Mucosa of rectum (tissue), 2 donors: Measurements from ENCODE around the gene ZNF175.

ENCODE experiments used
- H3K27ac ChIP-seq, 2 donors: one replicate each; pipeline ENCODE4 v1.7.0; 2013; ENCODE audit warnings: inconsistent platforms in 2 of 2, low read depth in 2 of 2, low read length in 2 of 2
- H3K27me3 ChIP-seq, 2 donors: one replicate each; pipeline ENCODE4 v1.7.0; 2013; ENCODE audit warnings: low read length in 2 of 2; ENCODE audit not compliant: control insufficient read depth in 2 of 2, insufficient read depth in 2 of 2
- H3K36me3 ChIP-seq, 2 donors: one replicate each; pipeline ENCODE4 v1.7.0; 2013; ENCODE audit warnings: low read length in 2 of 2; ENCODE audit not compliant: control insufficient read depth in 2 of 2, insufficient read depth in 2 of 2
- H3K4me1 ChIP-seq, 2 donors: one replicate each; pipeline ENCODE4 v1.7.0; 2013; ENCODE audit warnings: low read length in 2 of 2, mild to moderate bottlenecking in 1 of 2; ENCODE audit not compliant: control insufficient read depth in 2 of 2, insufficient read depth in 2 of 2
- H3K4me3 ChIP-seq, 2 donors: one replicate each; pipeline ENCODE4 v1.7.0; 2013; ENCODE audit warnings: low read length in 2 of 2
- H3K9ac ChIP-seq, 2 donors: one replicate each; pipeline ENCODE4 v1.7.0; 2013; ENCODE audit warnings: low read length in 2 of 2, low read depth in 1 of 2, mild to moderate bottlenecking in 1 of 2
- H3K9me3 ChIP-seq, 2 donors: one replicate each; pipeline ENCODE4 v1.7.0; 2013; ENCODE audit warnings: low read length in 2 of 2; ENCODE audit not compliant: control insufficient read depth in 2 of 2
- donor health status: healthy.
- donor health status: Normal muscosa, but diverticular disease.

ZNF175 gene

GRCh38 chr19:51550848-51551672 lies 20.0 kb upstream of the ZNF175 start:
- no peaks in the 10 kb centered on the region for H3K4me1 ChIP-seq
- H3K27ac ChIP-seq, result no peak overlapping the region
- H3K9me3 ChIP-seq, result no peaks in the 10 kb centered on the region
- H3K9ac ChIP-seq, result no peak overlapping the region
- H3K4me3 ChIP-seq, result no peak overlapping the region
- H3K27me3 ChIP-seq, result no peaks in the 10 kb centered on the region
- no peaks in the 10 kb centered on the region for H3K36me3 ChIP-seq

DNA sequence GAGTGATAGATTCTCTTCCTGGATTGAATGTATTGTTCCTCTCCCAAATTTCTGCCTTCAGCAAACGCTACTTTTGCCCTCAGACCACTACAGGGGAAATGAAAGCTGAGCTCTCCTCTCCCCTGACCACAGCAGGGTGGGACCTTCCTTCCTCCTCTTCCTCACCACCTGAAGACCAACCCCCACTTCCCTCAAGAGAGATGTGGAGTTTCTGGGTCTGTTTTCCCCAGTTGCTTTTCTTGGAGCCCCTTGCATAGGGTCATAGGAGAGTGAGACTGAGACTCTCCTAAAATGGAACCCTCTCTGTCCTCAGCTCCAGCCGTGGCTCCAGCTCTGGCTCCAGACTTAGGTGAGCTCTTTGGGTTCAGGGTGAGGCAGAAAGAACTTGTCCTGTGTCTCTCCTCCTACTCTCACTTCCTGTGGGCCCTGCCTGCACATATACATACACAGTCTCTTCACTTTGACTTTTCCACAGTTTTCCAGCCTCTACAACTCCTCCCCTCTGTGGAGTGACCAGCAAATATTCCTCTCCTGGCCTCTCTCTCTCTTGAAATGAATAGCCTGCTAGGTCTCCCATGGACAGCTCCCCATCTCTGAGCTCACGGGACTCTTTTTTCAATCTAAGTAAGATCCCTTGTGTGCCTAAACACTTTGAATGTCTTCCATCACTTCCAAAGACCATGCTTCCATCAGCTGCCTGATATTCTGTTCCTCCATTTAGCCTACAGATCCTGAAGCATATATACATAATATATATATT lies 19.2 kb upstream of the ZNF175 start:
- no peaks in the 10 kb centered on the region for H3K4me1 ChIP-seq
- no peaks in the 10 kb centered on the region for H3K9me3 ChIP-seq
- no peak overlapping the region for H3K4me3 ChIP-seq
- no peak overlapping the region for H3K27ac ChIP-seq
- H3K9ac ChIP-seq, result no peak overlapping the region
- H3K27me3 ChIP-seq, result no peaks in the 10 kb centered on the region
- no peaks in the 10 kb centered on the region for H3K36me3 ChIP-seq

DNA sequence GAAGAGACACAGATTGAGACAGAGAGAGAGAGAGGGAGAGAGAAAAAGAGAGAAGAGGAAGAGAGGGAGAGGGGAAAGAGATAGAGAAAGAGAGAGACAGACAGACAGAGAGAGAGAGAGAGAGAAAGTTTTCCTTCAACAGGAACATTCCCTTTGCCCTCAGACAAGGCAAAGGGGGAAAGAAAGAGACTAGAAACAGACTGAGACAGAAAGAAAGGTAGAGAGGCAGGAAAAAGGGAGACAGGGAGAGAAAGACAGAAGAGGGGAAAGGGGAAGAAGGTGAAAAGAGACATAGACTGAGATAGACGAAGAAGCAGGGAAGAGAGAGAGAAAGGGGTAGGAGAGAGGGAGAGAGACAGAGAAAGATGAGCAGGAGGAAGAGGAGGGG lies 18.5 kb upstream of the ZNF175 start:
- Histone ChIP-seq H3K4me1 (no peaks in the 10 kb centered on the region), H3K27ac (no peak overlapping the region), H3K9ac (no peak overlapping the region), H3K36me3 (no peaks in the 10 kb centered on the region), H3K4me3 (no peak overlapping the region), H3K9me3 (no peaks in the 10 kb centered on the region), H3K27me3 (no peaks in the 10 kb centered on the region)

GRCh38 chr19:51552996-51553725 lies 17.9 kb upstream of the ZNF175 start:
- Histone ChIP-seq H3K27ac (no peak overlapping the region), H3K4me3 (no peak overlapping the region), H3K4me1 (no peaks in the 10 kb centered on the region), H3K27me3 (no peaks in the 10 kb centered on the region), H3K36me3 (no peaks in the 10 kb centered on the region), H3K9me3 (no peaks in the 10 kb centered on the region), H3K9ac (no peak overlapping the region)

DNA sequence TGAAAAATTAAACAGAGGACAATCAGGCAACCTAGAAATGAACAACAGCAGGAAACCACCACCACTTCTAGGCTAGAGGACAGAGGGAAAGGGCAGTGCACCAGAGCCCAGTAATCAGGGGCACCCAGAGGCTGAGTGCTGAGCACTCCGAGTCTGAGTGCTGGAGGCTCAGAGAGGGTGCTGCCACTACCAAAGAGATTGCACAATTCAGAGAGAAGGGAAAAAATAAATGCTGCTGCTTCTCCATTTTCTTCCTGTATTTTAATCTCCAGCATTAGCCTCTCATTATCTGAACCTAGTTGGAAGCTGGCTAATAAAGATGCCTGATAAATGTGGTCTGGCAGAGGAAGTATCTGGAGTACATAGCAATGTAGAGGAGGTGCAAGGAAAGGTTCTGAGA lies 11.8 kb upstream of the ZNF175 start:
- Histone ChIP-seq H3K9ac (no peak overlapping the region), H3K27ac (no peak overlapping the region), H3K4me1 (no peaks in the 10 kb centered on the region), H3K9me3 (no peaks in the 10 kb centered on the region), H3K27me3 (no peaks in the 10 kb centered on the region), H3K4me3 (no peak overlapping the region), H3K36me3 (no peaks in the 10 kb centered on the region)

DNA sequence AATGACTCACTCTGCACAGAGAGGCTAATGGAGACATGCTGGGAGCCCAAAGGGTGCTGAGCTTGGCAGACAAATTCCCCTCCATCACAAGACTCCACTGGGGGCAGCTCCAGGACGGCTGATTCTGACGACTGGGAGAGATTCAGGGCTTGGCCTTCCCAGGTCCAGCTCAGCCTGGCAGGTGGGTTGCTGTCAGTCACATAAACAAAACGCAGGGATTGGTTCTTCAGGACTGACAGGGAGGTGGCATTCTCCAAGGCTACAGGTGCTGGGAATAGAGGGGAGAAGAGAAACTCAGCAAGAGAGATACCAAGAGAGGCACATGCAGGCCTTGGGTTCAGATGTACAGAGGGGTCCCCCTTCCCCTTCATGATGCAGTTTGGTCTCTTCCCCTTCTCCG lies 10.7 kb upstream of the ZNF175 start:
- H3K9ac ChIP-seq, result no peak overlapping the region
- H3K4me3 ChIP-seq, result no peak overlapping the region
- H3K27me3 ChIP-seq, result peaks cover 0 to 2% of the 10 kb centered on the region in 2 donors
- H3K36me3 ChIP-seq, result no peaks in the 10 kb centered on the region
- H3K9me3 ChIP-seq, result no peaks in the 10 kb centered on the region
- no peak overlapping the region for H3K27ac ChIP-seq
- no peaks in the 10 kb centered on the region for H3K4me1 ChIP-seq

- H3K4me3 ChIP-seq, result no peak overlapping the region
- H3K27ac ChIP-seq, result no peak overlapping the region
- H3K4me1 ChIP-seq, result no peaks in the 10 kb centered on the region
- peaks cover 0 to 2% of the 10 kb centered on the region in 2 donors for H3K27me3 ChIP-seq
- no peaks in the 10 kb centered on the region for H3K9me3 ChIP-seq
- no peaks in the 10 kb centered on the region for H3K36me3 ChIP-seq
- H3K9ac ChIP-seq, result no peak overlapping the region
Measured at GRCh38 chr19:51564791-51565190, 6.3 kb upstream of the ZNF175 start.

DNA sequence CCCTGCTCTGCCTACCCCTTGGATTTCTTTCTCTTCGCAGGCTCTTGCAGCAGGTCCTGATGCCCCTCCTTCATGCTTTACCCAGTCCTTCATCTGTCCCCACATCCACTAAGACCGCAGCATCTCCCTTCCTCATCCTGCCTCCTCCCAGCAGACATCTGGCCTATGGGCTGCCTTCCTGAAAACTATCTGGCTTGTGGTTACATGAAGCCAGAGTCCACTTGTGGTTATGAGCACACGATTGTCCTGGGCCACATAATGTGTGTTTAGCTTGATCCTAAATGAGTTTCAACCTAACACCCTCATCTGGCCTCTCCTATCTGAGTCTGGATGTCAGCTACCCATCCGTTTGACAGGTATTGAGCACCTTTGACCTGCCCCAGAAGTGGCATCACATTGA lies 5.5 kb upstream of the ZNF175 start:
- H3K9me3 ChIP-seq, result no peaks in the 10 kb centered on the region
- H3K27me3 ChIP-seq, result peaks cover 0 to 2% of the 10 kb centered on the region in 2 donors
- no peaks in the 10 kb centered on the region for H3K36me3 ChIP-seq
- no peaks in the 10 kb centered on the region for H3K4me1 ChIP-seq
- H3K27ac ChIP-seq, result no peak overlapping the region
- H3K9ac ChIP-seq, result no peak overlapping the region
- no peak overlapping the region for H3K4me3 ChIP-seq

DNA sequence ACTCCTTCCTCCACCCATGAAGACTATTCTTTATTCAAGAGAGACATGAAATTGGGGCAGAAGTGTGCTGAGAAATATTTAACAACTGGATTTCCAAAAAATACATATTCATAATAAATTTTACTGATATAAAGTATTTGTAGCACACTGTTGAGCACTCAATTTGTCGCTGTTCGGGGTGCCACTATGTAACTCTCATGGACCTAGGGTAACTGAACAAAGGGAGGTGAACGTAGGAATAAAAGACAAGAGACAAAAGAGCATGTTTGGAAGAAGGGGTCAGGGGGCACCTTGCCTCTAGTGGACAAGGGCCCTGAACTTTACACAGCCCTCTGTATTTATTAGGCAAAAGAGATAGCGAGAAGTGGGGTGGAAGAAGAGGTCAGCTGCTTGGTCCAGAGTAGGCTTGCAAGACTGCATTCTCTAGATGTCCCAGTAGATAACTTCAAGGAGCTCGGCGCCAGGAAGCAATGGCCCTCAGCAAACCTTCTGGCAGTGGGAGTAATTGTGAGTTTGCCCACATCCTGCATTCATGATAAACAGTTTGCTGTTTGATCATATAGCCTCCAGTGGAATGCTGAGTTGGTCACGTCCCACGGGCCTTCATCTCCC lies 4.5 kb upstream of the ZNF175 start:
- Histone ChIP-seq H3K9ac (no peak overlapping the region), H3K36me3 (no peaks in the 10 kb centered on the region), H3K9me3 (no peaks in the 10 kb centered on the region), H3K27me3 (peaks cover 0 to 2% of the 10 kb centered on the region in 2 donors), H3K27ac (no peak overlapping the region), H3K4me1 (peaks cover 0 to 2% of the 10 kb centered on the region in 2 donors), H3K4me3 (no peak overlapping the region)
